AG20443 (cell line): ENCODE data around the gene RHOT1.

Experiments
- DNase-seq: peaks from one replicate; pipeline ENCODE4 v3.0.0; 2012; ENCODE audit warnings: low spot score, mixed read lengths

RHOT1 gene

DNA sequence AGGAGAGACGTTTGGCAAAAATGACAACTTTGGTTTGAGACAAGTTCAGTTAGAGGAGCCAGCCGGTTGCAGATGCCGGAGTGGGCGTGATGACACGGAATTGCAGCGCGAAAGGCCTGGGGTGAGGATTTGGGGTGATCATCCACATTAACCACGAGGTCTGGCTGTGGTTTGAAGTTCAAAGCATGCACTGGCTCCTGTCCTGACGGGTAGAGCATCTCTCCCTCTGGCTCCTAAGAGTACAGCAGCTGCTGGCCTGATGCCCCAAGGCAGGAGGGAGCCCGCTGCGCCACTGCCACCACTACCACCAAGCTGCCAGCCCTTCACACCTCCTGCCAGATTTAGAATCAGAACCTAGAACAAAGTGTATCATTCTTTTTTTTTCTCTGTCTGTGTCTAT lies 127.1 kb downstream of the RHOT1 start:
- no peak for DNase-seq

DNA sequence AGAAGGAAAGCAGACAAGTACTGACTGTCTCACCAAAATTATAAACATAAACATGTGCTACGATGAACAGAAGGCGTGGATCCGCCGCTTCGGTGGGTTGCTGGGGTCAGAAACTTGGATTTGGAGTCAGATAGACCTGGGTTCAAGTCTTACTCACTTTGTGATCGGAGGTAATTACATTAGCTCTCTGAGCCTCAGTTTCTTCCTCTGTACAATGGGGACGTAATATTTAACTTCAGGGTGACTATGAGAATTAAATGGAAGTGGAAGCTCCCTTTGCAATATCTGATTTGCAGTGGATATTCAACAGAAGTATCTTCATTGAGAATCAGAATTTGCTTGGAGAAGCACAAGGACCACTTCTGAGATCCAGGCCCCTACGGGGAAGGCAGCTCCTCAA lies 129.5 kb downstream of the RHOT1 start:
- no peak for DNase-seq

- DNase-seq: no peak
Observed at GRCh38 chr17:32274101-32274500, 131.8 kb downstream of the RHOT1 start.

- no peak for DNase-seq
Observed at GRCh38 chr17:32274643-32275042, 132.3 kb downstream of the RHOT1 start.
